NCI-H1436 treated with DMSO at 0.1 percent for 48 hours (cell line): ENCODE results near the gene CFAP69.

Source experiments
- DNase-seq: peaks from one replicate; lab custom pipeline; 2025; lab: John Stamatoyannopoulos, UW

The CFAP69 gene, protein sequence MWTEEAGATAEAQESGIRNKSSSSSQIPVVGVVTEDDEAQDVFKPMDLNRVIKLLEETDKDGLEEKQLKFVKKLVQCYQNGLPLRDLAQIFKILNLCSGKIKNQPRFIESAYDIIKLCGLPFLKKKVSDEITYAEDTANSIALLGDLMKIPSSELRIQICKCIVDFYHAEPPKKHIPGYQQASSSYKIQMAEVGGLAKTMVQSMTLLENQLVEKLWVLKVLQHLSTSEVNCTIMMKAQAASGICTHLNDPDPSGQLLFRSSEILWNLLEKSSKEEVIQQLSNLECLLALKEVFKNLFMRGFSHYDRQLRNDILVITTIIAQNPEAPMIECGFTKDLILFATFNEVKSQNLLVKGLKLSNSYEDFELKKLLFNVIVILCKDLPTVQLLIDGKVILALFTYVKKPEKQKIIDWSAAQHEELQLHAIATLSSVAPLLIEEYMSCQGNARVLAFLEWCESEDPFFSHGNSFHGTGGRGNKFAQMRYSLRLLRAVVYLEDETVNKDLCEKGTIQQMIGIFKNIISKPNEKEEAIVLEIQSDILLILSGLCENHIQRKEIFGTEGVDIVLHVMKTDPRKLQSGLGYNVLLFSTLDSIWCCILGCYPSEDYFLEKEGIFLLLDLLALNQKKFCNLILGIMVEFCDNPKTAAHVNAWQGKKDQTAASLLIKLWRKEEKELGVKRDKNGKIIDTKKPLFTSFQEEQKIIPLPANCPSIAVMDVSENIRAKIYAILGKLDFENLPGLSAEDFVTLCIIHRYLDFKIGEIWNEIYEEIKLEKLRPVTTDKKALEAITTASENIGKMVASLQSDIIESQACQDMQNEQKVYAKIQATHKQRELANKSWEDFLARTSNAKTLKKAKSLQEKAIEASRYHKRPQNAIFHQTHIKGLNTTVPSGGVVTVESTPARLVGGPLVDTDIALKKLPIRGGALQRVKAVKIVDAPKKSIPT

DNA sequence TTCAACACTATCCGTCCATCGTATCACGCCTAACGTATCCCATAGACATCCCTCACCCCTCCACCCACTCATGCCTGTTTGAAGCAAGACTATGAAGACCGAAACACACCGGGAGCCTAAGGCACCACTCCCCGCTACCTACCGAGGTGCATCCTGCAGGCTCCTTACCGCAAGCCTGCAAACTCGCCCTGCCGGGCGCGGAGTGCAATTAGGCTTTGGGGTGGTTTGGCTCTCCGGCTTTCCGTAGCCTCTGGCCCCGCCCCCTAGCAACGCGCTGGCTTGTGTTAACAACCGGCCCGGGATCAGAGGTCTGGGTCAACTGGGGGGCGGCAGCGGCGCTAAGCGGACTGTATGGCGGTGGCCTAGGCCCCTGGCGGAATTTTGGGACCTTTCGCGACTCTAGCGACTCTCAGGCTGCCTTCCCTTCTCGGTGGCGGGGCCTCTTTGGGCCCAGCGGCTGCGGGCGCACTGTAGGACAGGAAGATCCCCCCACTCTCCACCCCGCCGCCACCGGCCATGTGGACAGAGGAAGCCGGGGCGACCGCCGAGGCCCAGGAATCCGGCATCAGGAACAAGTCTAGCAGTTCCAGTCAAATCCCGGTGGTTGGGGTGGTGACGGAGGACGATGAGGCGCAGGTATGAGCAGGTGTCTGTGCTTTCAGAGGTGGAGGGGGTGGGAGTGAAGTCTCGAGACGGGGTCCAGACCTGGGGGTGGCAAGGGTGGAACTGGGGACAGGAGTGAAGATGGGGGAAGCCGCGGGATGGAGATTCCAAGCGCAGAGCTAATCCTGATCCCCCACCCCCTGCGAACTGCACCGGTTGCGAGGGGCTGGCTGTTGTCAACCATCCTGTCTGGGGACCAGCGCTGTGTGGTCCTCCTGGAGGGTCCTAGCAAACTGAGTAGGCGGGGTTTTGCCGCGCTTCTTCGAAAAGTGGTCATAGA lies at the start of gene CFAP69:
Gene CFAP69 (plus strand): TSS at position 266 of the 943 bp plus-strand sequence. CDS start 251 bp downstream, at position 517.
- DNase-seq, result no peak

DNA sequence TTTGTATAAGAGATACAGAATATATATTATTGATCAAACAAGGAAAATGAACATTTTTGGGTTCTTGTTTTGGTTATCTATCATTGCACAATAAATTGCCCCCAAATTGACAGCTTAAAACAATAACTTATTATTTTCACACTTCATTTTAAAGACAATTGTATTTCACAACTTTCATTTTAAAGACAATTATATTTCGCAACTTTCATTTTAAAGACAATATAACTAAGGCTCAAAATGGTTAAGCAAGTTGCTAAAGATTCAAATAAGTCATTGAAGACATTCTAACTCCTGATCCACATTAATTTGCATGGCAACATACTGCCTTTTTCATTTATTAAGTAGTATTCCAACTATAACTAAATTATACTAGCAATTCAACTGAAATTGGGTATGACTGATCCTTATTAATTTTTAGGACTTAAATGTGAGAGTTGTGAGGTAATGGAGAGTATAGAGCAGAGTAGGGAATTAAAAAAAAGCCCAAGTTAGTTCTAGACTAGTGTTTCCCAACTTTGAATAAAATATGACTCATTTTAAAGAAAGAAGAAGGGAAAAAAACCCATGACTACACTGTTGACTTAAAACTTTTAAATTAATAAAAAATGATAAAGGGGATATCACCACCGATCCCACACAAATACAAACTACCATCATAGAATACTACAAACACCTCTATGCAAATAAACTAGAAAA lies 43.3 kb upstream of the CFAP69 start:
- DNase-seq, result no peak

DNA sequence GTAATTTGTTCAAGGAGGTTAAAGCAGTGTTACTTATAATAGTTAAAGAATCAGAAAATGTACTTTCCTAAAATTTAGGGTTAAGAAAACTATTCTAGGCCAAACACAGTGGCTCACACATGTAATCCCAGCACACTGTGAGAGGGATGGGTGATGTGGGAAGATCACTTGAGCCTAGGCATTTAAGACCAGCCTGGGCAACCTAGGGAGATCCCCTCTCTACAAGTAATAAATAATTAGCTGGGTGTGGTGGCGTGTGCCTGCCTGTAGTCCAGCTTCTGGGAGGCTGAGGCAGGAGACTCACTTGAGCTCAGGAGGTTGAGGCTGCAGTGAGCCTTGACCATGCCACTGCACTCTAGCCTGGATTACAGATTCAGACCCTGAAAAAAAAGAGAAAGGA lies 37.0 kb upstream of the CFAP69 start:
- no peak for DNase-seq

DNA sequence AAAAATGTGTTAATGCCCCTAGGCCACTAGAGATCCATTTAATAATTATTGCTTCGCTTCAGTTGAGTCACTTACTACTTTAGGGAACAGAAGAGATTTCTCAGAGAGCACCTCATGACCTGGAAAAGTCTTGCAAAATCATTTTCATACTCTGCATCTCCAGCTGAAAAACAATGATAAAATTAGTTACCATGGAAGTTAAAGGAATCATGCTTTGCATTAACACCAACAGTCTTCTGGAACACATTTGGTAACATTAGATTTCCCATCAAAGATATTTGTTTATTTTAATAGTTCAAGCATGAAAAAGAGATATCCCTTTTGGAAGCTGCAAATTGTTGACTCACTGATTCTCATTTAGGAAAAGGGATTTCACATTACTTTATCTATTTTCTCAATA lies 35.2 kb upstream of the CFAP69 start:
- no peak for DNase-seq

DNA sequence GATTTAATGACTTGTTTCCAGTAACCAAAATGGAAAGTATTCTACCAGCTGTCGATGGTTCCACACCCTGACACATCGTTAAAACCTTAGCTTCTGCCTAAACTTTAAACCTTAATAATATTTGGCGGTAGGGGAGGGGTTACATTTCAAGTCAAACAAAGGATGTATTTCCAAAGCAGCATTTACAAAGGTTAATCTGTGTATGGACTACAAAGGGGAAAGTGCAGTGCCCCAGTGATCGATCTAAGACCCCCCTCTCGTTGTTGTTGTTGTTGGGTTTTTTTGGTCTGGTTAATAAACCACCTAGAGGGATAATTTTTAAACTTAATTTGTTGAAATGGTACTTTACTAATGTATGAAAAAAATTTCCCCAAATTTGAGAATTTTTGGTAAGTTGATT lies 34.5 kb upstream of the CFAP69 start:
- DNase-seq, result no peak

DNA sequence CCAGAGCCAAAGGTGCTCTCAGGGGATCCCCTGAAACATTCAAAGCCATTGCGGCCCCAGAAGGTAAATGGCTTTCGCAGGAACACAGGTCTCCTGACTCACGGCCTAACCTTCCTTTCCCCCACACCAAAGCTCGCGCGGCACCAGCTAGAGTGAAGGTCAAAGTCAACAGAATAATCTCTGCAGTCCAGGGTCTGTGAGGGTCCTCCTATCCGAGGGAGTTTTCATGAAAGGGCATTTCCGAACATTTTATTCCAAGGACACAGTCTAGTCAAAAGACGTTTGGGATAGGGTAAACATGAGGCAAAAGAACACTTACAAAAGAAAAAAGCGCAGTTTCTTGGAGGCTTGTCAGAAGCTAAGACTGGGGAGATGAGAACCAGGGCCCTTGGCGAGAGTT lies 34.0 kb upstream of the CFAP69 start:
- no peak for DNase-seq

DNA sequence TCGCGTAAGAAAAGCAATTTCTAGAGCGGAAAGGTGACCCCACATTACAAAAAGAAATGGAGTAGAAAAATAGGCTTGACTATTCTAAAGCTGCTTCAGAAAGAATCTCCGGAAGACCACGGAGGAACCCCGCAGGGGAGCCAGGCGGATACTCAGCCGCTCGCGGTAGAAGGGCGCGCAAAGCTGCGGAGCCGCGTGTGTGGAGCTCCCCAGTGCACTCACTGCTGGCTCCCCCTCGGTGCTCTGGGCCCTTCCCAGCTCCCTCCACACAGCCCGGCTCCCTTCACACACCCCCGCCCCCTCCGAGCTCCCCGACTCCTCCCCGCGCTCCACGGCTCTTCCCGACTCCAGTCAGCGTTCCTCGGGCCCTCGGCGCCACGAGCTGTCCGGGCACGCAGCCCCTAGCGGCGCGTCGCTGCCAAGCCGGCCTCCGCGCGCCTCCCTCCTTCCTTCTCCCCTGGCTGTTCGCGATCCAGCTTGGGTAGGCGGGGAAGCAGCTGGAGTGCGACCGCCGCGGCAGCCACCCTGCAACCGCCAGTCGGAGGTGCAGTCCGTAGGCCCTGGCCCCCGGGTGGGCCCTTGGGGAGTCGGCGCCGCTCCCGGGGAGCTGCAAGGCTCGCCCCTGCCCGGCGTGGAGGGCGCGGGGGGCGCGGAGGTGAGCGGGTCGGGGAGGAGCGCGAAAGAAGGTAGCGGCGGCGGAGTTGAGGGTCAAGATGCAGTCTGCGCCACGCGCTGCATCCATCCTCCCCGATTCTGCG lies 33.4 kb upstream of the CFAP69 start, which contains the start of gene STEAP2:
Gene STEAP2 (plus strand): TSS at position 350 of the 758 bp plus-strand sequence. CDS start 13,343 bp downstream, outside the sequence.
- DNase-seq, result no peak

DNA sequence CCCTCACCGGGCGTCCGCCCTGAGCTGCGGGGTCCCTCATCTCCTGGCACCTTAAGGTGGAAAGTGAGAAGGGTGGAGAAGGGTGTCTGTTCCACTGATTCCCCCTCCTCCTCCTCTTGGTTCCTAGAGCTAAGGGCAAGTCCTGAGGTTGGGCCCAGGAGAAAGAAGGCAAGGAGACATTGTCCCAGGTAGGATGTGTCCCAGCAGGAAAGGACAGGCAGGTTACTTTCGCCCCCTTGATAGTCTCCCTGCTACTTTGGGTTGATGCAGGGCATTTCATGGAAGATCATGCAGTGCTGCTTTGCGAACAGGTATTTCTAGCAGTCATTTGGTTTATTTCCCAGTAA lies 32.9 kb upstream of the CFAP69 start:
- no peak for DNase-seq

DNA sequence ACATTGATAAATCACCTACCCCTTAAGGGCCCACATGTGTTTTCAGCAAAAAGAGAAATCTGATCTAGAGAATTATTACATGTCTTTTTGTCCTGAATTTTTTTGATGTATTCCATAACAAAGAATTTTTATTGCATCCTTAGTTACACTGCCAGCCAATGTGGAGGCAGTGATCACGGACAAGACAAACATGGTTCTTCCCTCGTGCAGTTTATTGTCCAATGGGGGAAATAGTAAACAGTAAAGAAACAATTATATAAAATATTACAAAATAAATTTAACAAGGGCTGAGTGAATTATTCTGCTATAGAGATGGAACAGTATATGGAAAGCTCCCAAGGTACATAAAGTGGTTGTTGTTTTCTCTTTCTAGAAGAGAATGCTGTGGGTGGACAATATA lies 31.5 kb upstream of the CFAP69 start:
- DNase-seq, result no peak

DNA sequence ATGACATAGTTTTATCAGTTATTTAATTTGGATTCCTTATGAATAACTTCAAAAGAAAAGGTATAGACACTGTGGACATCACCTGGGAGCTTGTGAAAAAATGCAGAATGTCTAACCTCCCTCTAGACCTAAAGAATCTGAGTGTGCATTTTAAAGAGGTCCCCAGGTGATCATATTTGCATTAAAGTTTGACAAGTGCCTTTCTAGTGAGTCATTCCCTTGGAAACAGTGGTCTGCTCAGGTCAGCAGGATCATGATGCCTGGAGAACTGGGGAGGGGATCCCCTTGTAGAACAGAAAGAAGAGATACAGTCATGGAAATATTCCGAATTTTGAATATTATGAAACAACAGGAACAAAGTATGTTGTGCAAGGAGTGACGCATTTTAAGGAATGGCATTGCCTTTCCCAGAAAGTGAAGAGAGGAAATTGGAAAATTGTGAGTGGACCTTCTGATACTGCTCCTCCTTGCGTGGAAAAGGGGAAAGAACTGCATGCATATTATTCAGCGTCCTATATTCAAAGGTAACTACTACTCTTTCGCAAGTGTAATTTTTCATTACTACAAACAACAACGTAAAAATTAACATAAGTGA lies 28.8 kb upstream of the CFAP69 start:
- DNase-seq, result no peak

DNA sequence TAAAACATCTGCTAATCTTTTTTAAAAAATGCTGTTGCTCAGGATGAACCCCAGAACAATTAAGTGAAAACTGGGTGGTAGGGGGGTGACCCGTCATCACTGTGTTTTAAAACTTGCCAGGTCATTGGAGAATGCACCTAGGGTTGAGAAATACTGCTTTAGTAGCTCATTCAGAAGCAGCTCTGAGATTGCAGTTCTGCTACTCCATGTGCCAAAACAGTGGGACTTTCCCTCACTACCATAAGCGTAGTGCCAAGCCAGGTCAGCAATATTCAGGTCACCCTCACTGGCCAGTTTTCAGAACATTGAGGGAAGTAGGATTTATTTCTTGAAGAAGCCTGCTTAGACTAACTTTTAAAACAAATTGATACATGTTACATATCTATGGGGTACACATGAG lies 28.2 kb upstream of the CFAP69 start:
- no peak for DNase-seq

DNA sequence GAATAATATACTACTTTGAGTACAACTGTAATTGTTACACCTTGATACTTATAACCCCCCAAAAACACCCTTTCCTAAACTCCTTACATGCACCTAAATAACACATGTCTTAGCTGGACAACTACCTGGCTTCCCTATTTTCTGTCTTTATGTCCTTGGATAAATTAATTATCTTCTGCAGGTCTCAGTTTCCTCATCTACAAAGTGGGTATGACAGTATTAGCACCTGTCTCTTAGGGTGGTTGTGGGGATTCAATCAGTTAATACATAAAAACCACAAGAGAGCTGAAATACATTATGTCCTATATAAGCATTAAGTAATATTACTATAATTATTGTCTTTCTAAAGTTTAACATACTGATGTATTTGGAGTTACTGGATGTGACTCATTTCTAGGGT lies 22.6 kb upstream of the CFAP69 start:
- DNase-seq, result no peak

DNA sequence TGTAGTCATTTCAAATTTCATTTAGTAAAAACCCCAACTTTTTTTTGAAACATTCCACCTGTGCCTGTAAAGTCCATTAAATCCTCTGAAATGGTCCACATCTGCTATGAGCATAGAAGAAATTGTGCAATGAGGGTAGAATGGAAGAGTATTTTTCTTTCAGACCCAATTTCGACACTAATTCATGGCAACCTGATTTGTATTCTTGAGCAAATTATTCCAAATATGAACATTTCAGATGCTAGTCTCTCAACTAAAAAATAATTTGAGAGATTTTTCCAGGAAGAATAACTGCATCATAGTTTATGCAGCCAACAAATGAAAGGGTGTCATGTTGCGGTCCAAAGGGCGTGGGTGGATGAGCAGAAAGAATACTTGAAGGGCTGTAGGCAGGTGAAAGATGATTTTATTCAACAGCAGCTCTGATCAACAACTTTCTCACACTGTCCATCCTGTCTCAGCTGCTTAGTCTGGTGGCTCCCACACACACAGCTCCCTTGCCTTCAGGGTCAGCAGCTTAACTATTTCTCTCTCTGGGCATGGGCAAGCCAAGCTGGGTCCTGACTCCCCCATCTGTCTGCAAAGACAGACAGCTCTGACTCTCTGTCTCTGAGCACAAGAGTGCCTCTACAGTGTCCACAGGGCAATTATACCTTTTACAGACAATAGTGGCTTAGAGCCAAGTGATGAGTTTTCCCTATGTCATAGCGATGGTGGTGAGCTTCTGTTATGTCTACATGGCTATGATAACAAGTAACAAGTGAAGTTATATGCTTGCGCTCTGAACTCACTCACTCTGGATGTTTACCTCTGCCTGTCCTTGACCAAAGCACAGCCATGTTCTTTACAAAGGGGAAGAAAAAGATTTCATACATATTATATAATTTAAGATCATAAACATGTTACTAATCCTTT lies 21.9 kb upstream of the CFAP69 start:
- DNase-seq, result no peak

DNA sequence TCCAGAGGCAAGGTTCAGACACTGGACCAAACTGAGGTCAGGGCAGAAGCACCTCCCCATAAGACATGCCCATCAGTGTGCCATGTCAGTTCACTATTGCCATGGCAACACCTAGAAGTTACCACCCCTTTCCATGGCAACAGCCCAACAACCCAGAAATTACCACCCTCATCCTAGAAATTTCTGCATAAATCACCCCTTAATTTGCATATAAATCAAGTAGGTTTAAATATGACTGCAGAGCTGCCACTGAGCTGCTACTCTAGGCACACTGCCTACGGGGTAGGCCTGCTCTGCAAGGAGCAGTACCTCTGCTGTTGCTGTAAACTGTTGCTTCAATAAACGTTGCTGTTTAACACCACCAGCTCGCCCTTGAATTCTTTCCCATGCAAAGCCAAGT lies 20.8 kb upstream of the CFAP69 start:
- DNase-seq, result no peak

DNA sequence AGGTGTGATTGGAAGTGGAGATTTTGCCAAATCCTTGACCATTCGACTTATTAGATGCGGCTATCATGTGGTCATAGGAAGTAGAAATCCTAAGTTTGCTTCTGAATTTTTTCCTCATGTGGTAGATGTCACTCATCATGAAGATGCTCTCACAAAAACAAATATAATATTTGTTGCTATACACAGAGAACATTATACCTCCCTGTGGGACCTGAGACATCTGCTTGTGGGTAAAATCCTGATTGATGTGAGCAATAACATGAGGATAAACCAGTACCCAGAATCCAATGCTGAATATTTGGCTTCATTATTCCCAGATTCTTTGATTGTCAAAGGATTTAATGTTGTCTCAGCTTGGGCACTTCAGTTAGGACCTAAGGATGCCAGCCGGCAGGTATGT lies 19.8 kb upstream of the CFAP69 start:
- no peak for DNase-seq

DNA sequence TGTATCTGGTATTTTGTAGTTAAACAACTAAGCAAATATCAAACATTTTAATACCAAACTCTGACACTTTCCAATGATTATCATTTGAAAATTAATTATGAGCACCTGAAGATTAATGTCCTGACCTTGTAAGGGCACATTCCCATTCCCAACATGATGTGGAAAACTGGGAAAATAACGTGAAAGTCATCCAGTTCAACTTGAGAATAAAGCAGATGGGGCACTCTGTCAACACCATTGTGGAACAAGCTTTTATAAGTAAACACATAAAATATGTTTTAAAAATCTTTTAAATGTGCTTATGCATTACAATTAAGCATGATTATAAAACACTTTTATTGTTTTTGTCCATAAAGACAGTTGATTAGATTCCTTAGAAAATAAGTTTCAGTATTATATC lies 19.4 kb upstream of the CFAP69 start:
- no peak for DNase-seq

DNA sequence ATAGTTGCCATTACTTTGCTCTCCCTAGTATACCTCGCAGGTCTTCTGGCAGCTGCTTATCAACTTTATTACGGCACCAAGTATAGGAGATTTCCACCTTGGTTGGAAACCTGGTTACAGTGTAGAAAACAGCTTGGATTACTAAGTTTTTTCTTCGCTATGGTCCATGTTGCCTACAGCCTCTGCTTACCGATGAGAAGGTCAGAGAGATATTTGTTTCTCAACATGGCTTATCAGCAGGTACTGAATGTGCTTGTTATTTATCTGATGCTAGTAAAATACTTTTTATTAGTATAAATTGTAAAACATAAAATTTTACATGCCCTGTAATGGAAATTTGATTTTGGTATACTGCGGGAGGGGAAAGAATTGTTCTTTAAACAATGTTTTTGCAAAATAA lies 17.7 kb upstream of the CFAP69 start:
- DNase-seq, result no peak

DNA sequence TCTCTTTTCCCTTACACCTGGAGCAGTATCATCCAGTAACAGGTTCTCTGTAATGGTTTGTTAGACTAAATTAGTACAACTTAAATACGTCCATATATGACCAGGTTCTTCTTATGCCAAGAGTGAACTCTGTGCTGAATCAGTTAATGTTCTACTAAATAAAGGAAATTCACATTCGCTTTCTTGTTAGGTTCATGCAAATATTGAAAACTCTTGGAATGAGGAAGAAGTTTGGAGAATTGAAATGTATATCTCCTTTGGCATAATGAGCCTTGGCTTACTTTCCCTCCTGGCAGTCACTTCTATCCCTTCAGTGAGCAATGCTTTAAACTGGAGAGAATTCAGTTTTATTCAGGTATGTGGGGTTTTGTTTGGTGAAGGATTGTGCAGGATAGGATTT lies 15.3 kb upstream of the CFAP69 start:
- no peak for DNase-seq

DNA sequence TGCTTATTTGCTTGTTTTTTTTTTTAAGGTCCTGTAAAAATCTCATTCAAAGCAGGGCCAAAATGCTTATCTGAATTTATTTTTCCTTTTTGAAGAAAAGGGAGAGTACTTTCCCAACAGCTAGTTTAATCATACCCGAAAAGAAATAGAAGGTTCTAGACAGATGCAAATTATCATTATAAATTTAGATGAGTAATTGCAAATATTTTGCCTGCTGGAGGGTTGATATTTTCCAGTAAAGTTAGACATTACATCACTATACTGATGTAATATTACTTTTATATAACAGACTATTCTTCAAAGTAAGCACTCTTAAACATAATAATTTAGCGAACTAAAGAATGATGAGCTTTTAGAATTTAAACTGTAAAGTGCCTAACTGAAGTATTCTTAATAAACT lies 14.1 kb upstream of the CFAP69 start:
- no peak for DNase-seq
